Psoas muscle (tissue), 8 donors: ENCODE measurements around the gene SLC4A3. TPM values are rescaled to one million over a fixed set of nuclear protein-coding genes. Genes with fewer than 3 reads are reported as not detected.

Experiments
- ATAC-seq, 4 donors: fragments of 200-7000 bp; cut with Tn5 transposase; one replicate each; pipeline ENCODE4 v1.9.1; 2020; ENCODE audit warnings: moderate library complexity in 3 of 4, mild to moderate bottlenecking in 2 of 4
- DNase-seq, 2 donors: peaks; one replicate each; pipeline ENCODE4 v3.0.0-alpha.2; 2020
- H3K27ac ChIP-seq: fragments of 200-600 bp; one replicate; pipeline ENCODE4 v1.8.0; 2022
- H3K27me3 ChIP-seq, 3 donors: fragments of 200-600 bp in 1 of 3; one replicate each; pipeline versions ENCODE4 v1.6.1 to v1.8.0; 2013 to 2022; ENCODE audit warnings: low read length in 2 of 3, mild to moderate bottlenecking in 2 of 3, moderate library complexity in 1 of 3; ENCODE audit not compliant: insufficient read depth in 3 of 3
- H3K36me3 ChIP-seq, 2 donors: fragments of 200-600 bp in 1 of 2; one replicate each; pipeline versions ENCODE4 v1.6.1 to v1.8.0; 2013 to 2022; ENCODE audit warnings: low read depth in 1 of 2, mild to moderate bottlenecking in 1 of 2, moderate library complexity in 1 of 2; ENCODE audit not compliant: insufficient read depth in 1 of 2
- H3K4me1 ChIP-seq: fragments of 200-600 bp; one replicate; pipeline ENCODE4 v1.8.0; 2022
- H3K4me3 ChIP-seq: fragments of 200-600 bp; one replicate; pipeline ENCODE4 v1.8.0; 2022; ENCODE audit warnings: mild to moderate bottlenecking
- H3K9me3 ChIP-seq: fragments of 200-600 bp; one replicate; pipeline ENCODE4 v1.8.0; 2022
- CTCF ChIP-seq: fragments of 200-600 bp; IDR thresholded peaks from one replicate; pipeline ENCODE4 v1.8.0; 2022; ENCODE audit warnings: antibody characterized with exemption
- WGBS, 3 donors: extraction: QIAGEN DNeasy Blood & Tissue Kit; methylation state at CpG; one replicate each; pipeline versions ENCODE4 v1.1.6 to v1.1.7; 2013; 5-methylcytosine and 5-hydroxymethylcytosine counted together
- intact Hi-C, 2 donors: fragments of 100-400 bp; cut with DNase I; formaldehyde crosslinking; loops; one replicate each; pipeline versions ENCODE4 v1.11.0 to v1.14.2; 2022
- polyA plus RNA-seq, 3 donors: library from polyadenylated mRNA; stranded (reverse); fragments of 200-250 nt; gene quantifications; one replicate each; pipeline ENCODE4 v1.2.3, GENCODE V29; 2013
- total RNA-seq, 4 donors: library from RNA; stranded (reverse); fragmentation: NEBNext Ultra II Directional in 2 of 4; extraction: Animal tissue kit (Norgen Biotek cat#: 25700) in 2 of 4; gene quantifications; one replicate each; pipeline versions ENCODE4 v1.2.1 to v1.2.4, GENCODE V29; 2021 to 2023
- donor health status: healthy with polysubstance abuse.
- donor health status: DM: no; HTN: no; CAD: no; lungs with moderate emphysema.
- donor health status: Bipolar disorder and iron deficiency.
- donor health status: healthy.
- donor health status: DM: yes; HTN: yes; CAD: no.
- donor health status: DM: no; HTN: no; CAD: no.
- donor health status: DM: no; HTN: no; CAD: no.
- donor health status: DM: yes; HTN: yes; CAD: no.

SLC4A3 gene
- total and polyA plus RNA-seq, 7 donors, result 0.40 to 1.4 (median 0.60) TPM

- intact Hi-C loops, result loop anchor here (5.0 kb wide), 2 partner anchors 48 to 148 kb away; partner anchors contain the start of genes CHPF (in 2 of the 2) and TMEM198 (in 2 of the 2)
- DNase-seq, result no peak
These were observed 62.5 kb downstream of the SLC4A3 start for GRCh38 chr2:219689676-219690628.

GRCh38 chr2:219691571-219691970 is 64.1 kb downstream of the SLC4A3 start:
- WGBS, 3 donors, result 77 to 84% (median 81%) methylated on average over 10 of the region's 10 CpGs
- no peaks in the 10 kb centered on the region for H3K36me3 ChIP-seq
- no peaks in the 10 kb centered on the region for H3K9me3 ChIP-seq
- ATAC-seq (no peak), DNase-seq (no peak)
- intact Hi-C loops, result no loop called here
- TF ChIP-seq CTCF, result no peak
- peaks cover 6% of the 10 kb centered on the region for H3K4me1 ChIP-seq
- H3K27ac ChIP-seq, result no peak overlapping the region
- H3K4me3 ChIP-seq, result no peak overlapping the region
- H3K27me3 ChIP-seq, result no peaks in the 10 kb centered on the region

More at GRCh38 chr2:219689676-219690628, 62.5 kb downstream of the SLC4A3 start:
- peak; percentile 83 for TF ChIP-seq CTCF
- H3K4me1 ChIP-seq, result peaks cover 9% of the 10 kb centered on the region
- no peaks in the 10 kb centered on the region for H3K9me3 ChIP-seq
- no peaks in the 10 kb centered on the region for H3K27me3 ChIP-seq
- no peak overlapping the region for H3K27ac ChIP-seq
- peak; percentile 62 to 73 (median 68) for ATAC-seq
- 57 to 60% (median 57%) methylated on average over 17 of the region's 17 CpGs for WGBS, 3 donors
- no peaks in the 10 kb centered on the region for H3K36me3 ChIP-seq
- no peak overlapping the region for H3K4me3 ChIP-seq

Other genes starting within 250 kb of the SLC4A3 start
- gene DNPEP, start 239.7 kb upstream of the SLC4A3 start, total RNA-seq, result 10 to 100 TPM; 60.9 to 88.3 (median 63.9) TPM
- 10 to 100 TPM; 46.7 to 93.1 (median 68.7) TPM for gene DNPEP, start 239.7 kb upstream of the SLC4A3 start, polyA plus RNA-seq
- over 10,000 TPM; 12,653 to 14,820 (median 13,821) TPM for gene DES, start 209.3 kb upstream of the SLC4A3 start, total RNA-seq
- over 10,000 TPM in 2 of 3 donors, 1,000 to 10,000 TPM in 1; 8,143 to 13,925 (median 13,727) TPM for gene DES, start 209.3 kb upstream of the SLC4A3 start, polyA plus RNA-seq
- gene SPEG, start 192.8 kb upstream of the SLC4A3 start, total RNA-seq, result 100 to 1,000 TPM; 239 to 419 (median 304) TPM
- gene SPEG, start 192.8 kb upstream of the SLC4A3 start, polyA plus RNA-seq, result 100 to 1,000 TPM in 2 of 3 donors, 10 to 100 TPM in 1; 34.8 to 190 (median 133) TPM
- gene GMPPA, start 128.7 kb upstream of the SLC4A3 start, total RNA-seq, result 10 to 100 TPM; 14.4 to 23.4 (median 18.2) TPM
- gene GMPPA, start 128.7 kb upstream of the SLC4A3 start, polyA plus RNA-seq, result 10 to 100 TPM; 20.0 to 33.8 (median 26.9) TPM
- under 1 TPM in 2 of 4 donors, not detected in 2; 0.30 to 0.34 TPM for gene ASIC4, start 113.1 kb upstream of the SLC4A3 start, total RNA-seq
- gene ASIC4, start 113.1 kb upstream of the SLC4A3 start, polyA plus RNA-seq, result under 1 TPM in 2 of 3 donors, not detected in 1; 0.03 to 0.23 TPM
- gene CHPF, start 83.8 kb upstream of the SLC4A3 start, total RNA-seq, result 10 to 100 TPM; 11.9 to 14.2 (median 13.1) TPM
- gene CHPF, start 83.8 kb upstream of the SLC4A3 start, polyA plus RNA-seq, result 10 to 100 TPM in 1 of 3 donors, 1 to 10 TPM in 2; 8.4 to 13.0 (median 9.0) TPM
- 1 to 10 TPM in 3 of 4 donors, under 1 TPM in 1; 0.88 to 3.1 (median 2.0) TPM for gene TMEM198, start 83.6 kb upstream of the SLC4A3 start, total RNA-seq
- 1 to 10 TPM in 2 of 3 donors, under 1 TPM in 1; 0.61 to 3.7 (median 2.3) TPM for gene TMEM198, start 83.6 kb upstream of the SLC4A3 start, polyA plus RNA-seq
- gene OBSL1, start 56.1 kb upstream of the SLC4A3 start, total RNA-seq, result 100 to 1,000 TPM in 1 of 4 donors, 10 to 100 TPM in 3; 38.7 to 134 (median 68.0) TPM
- 10 to 100 TPM; 10.3 to 35.9 (median 22.1) TPM for gene OBSL1, start 56.1 kb upstream of the SLC4A3 start, polyA plus RNA-seq
- gene INHA, start 55.3 kb upstream of the SLC4A3 start, total RNA-seq, result under 1 TPM in 2 of 4 donors, not detected in 2; 0.23 to 0.36 TPM
- gene INHA, start 55.3 kb upstream of the SLC4A3 start, polyA plus RNA-seq, result 1 to 10 TPM in 1 of 3 donors, under 1 TPM in 2; 0.10 to 1.2 (median 0.18) TPM
- gene STK11IP, start 29.8 kb upstream of the SLC4A3 start, total RNA-seq, result 10 to 100 TPM in 2 of 4 donors, 1 to 10 TPM in 2; 5.5 to 12.8 (median 10.3) TPM
- 10 to 100 TPM in 1 of 3 donors, 1 to 10 TPM in 2; 6.5 to 13.3 (median 8.6) TPM for gene STK11IP, start 29.8 kb upstream of the SLC4A3 start, polyA plus RNA-seq